Cardiac muscle cell (in vitro differentiated cells and primary cell): ENCODE measurements around the gene IGF2BP3. TPM values are rescaled to one million over a fixed set of nuclear protein-coding genes. Genes with fewer than 3 reads are reported as not detected.
"Not testable (repeated sequence)": the region's sequence is repeated elsewhere in the genome, so short reads cannot be mapped to it uniquely, and the experiment has no call there.

Source experiments
- DNase-seq, 2 donors: peaks; one replicate each; pipeline versions ENCODE4 v3.0.0 to v3.0.0-alpha.2; 2010 to 2017; ENCODE audit warnings: low read depth in 1 of 2, low spot score in 1 of 2
- H3K27ac ChIP-seq: fragments of 200-600 bp; sonication (generic); 2 replicates; pipeline ENCODE4 v1.5.1; 2016
- H3K27me3 ChIP-seq: fragments of 200-600 bp; sonication (generic); 2 replicates; pipeline ENCODE4 v1.6.0; 2016; ENCODE audit warnings: control low read depth
- H3K36me3 ChIP-seq: fragments of 200-600 bp; sonication (generic); 2 replicates; pipeline ENCODE4 v1.5.1; 2016; ENCODE audit warnings: control low read depth
- H3K4me1 ChIP-seq: fragments of 200-600 bp; sonication (generic); 2 replicates; pipeline ENCODE4 v1.8.1; 2017; ENCODE audit warnings: low read depth, mild to moderate bottlenecking, mixed run types
- H3K4me3 ChIP-seq: fragments of 200-600 bp; sonication (generic); 2 replicates; pipeline ENCODE4 v1.5.1; 2016; ENCODE audit warnings: mild to moderate bottlenecking
- H3K9me3 ChIP-seq: fragments of 200-600 bp; sonication (generic); 2 replicates; pipeline ENCODE4 v1.5.1; 2017; ENCODE audit warnings: low read depth, mild to moderate bottlenecking, control low read depth
- polyA plus RNA-seq: library from polyadenylated mRNA; unstranded; fragments of >200 nt; fragmentation: Nextera tagmentation; extraction: Ambion mirVana; gene quantifications from 2 replicates; pipeline ENCODE4 v1.2.1, GENCODE V29; 2016
- total RNA-seq: library from RNA; depleted of rRNA; stranded (reverse); fragments of >200 nt; gene quantifications from 2 replicates; pipeline ENCODE4 v1.2.3, GENCODE V29; 2016
- TF ChIP-seq, protein P1 (sequence below): IDR thresholded peaks from 2 replicates; pipeline ENCODE4 v1.5.1; 2012; ENCODE audit warnings: low read depth, mild to moderate bottlenecking, low read length

Gene IGF2BP3
- total and polyA plus RNA-seq, 2 experiments from 2014 or later = 30.5 to 59.3 TPM

- no peak for DNase-seq
- Histone ChIP-seq H3K4me1 (peaks cover 5% of the 10 kb centered on the region), H3K9me3 (no peaks in the 10 kb centered on the region), H3K27me3 (no peaks in the 10 kb centered on the region), H3K36me3 (peaks cover 3% of the 10 kb centered on the region), H3K4me3 (no peak overlapping the region), H3K27ac (no peak overlapping the region)
- TF ChIP-seq, protein P1, sequence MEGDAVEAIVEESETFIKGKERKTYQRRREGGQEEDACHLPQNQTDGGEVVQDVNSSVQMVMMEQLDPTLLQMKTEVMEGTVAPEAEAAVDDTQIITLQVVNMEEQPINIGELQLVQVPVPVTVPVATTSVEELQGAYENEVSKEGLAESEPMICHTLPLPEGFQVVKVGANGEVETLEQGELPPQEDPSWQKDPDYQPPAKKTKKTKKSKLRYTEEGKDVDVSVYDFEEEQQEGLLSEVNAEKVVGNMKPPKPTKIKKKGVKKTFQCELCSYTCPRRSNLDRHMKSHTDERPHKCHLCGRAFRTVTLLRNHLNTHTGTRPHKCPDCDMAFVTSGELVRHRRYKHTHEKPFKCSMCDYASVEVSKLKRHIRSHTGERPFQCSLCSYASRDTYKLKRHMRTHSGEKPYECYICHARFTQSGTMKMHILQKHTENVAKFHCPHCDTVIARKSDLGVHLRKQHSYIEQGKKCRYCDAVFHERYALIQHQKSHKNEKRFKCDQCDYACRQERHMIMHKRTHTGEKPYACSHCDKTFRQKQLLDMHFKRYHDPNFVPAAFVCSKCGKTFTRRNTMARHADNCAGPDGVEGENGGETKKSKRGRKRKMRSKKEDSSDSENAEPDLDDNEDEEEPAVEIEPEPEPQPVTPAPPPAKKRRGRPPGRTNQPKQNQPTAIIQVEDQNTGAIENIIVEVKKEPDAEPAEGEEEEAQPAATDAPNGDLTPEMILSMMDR = no peak
These were observed 66.3 kb downstream of the IGF2BP3 start for GRCh38 chr7:23403970-23404369.

- H3K27ac ChIP-seq, H3K4me3 ChIP-seq, H3K36me3 ChIP-seq, H3K9me3 ChIP-seq, H3K27me3 ChIP-seq, H3K4me1 ChIP-seq, DNase-seq: not testable (repeated sequence)
These were observed 72.2 kb downstream of the IGF2BP3 start for GRCh38 chr7:23398090-23398489.

- H3K9me3 ChIP-seq = no peaks in the 10 kb centered on the region
- no peak overlapping the region for H3K27ac ChIP-seq
- no peak for DNase-seq
- no peak overlapping the region for H3K4me3 ChIP-seq
- no peaks in the 10 kb centered on the region for H3K36me3 ChIP-seq
- peaks cover 5% of the 10 kb centered on the region for H3K4me1 ChIP-seq
- TF ChIP-seq, protein P1 = no peak
- no peaks in the 10 kb centered on the region for H3K27me3 ChIP-seq
These were observed 73.0 kb downstream of the IGF2BP3 start for GRCh38 chr7:23397241-23397640.

GRCh38 chr7:23396222-23397015 lies 73.9 kb downstream of the IGF2BP3 start:
- Histone ChIP-seq H3K4me1 (peaks cover 5% of the 10 kb centered on the region), H3K4me3 (no peak overlapping the region), H3K27me3 (no peaks in the 10 kb centered on the region), H3K36me3 (no peaks in the 10 kb centered on the region), H3K27ac (no peak overlapping the region), H3K9me3 (no peaks in the 10 kb centered on the region)
- peak in 1 of 2 donors; percentile 84 for DNase-seq
- TF ChIP-seq, protein P1 = no peak

DNA sequence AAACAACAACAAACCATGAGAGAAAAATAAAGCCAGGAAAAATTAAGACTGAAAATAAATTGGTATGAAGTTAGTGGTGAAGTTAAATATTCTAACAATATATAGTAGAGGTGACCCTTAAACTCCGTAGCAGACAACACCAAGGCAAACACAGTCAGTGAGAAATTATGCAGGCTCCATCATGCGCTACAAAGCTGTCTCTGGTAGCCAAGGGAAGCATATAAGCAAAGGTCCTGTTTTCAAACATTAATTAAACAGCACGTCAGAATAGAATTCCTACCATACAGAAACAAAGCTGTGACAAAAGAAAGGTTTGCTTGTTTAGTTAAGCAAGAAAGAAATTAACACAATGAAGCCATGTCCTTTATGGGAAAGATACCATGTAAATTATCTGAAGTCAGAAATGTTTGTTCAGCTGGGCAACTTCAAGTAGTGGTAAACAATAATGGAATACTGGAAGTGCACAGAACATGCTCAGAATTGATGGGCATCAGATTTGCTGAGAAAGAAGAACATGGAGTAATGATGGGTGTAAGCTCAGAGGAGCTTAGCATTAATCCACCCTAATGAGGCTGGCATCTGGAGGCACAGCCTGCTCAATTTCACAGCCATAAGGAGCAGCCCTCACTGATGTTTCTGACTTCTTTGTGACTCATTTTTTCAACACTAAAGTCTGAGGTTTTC lies 75.7 kb downstream of the IGF2BP3 start:
- TF ChIP-seq, protein P1 = no peak
- Histone ChIP-seq H3K27me3 (no peaks in the 10 kb centered on the region), H3K36me3 (no peaks in the 10 kb centered on the region), H3K4me3 (no peak overlapping the region), H3K27ac (peak overlapping the region; percentile 34), H3K9me3 (no peaks in the 10 kb centered on the region), H3K4me1 (no peaks in the 10 kb centered on the region)
- DNase-seq = no peak

DNA sequence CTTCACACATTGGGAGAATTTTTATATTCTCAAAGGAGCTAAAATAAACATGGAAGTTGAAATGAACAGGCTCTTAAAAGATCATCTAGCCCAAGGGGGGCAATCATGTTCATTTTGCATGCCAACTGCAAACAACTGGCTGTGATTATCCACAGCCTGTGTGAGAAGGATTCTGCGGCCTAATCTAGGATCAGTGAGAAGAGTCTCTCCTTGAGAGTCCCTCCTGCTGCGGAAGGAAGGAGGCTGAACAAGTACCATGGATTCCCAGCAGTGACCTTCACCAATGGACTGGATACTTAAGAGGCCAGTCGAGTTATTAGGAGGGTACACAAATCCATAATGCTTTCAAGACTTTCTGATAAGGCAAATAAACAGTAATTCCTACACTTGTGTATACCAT lies 76.7 kb downstream of the IGF2BP3 start:
- no peaks in the 10 kb centered on the region for H3K4me1 ChIP-seq
- no peaks in the 10 kb centered on the region for H3K36me3 ChIP-seq
- H3K9me3 ChIP-seq = no peaks in the 10 kb centered on the region
- DNase-seq = no peak
- no peak overlapping the region for H3K4me3 ChIP-seq
- no peaks in the 10 kb centered on the region for H3K27me3 ChIP-seq
- no peak overlapping the region for H3K27ac ChIP-seq
- TF ChIP-seq, protein P1 = no peak
